GM12875 (cell line): ENCODE measurements around the gene SMARCD1.
A peak's percentile ranks its signal among the peaks of the same experiment; 100 is the strongest.
"Not testable (repeated sequence)": the region's sequence is repeated elsewhere in the genome, so short reads cannot be mapped to it uniquely, and the experiment has no call there.

ENCODE experiments used
- H3K4me3 ChIP-seq: one replicate; pipeline ENCODE4 v1.5.1; 2011; ENCODE audit warnings: low read depth, low read length, control low read depth
- TF ChIP-seq, protein P1 (sequence below): IDR thresholded peaks from 2 replicates; pipeline ENCODE4 v1.5.1; 2011; ENCODE audit warnings: low read depth, mild to moderate bottlenecking, control low read depth, inconsistent platforms, low read length, moderate library complexity, borderline replicate concordance; ENCODE audit not compliant: insufficient read depth

The SMARCD1 gene

DNA sequence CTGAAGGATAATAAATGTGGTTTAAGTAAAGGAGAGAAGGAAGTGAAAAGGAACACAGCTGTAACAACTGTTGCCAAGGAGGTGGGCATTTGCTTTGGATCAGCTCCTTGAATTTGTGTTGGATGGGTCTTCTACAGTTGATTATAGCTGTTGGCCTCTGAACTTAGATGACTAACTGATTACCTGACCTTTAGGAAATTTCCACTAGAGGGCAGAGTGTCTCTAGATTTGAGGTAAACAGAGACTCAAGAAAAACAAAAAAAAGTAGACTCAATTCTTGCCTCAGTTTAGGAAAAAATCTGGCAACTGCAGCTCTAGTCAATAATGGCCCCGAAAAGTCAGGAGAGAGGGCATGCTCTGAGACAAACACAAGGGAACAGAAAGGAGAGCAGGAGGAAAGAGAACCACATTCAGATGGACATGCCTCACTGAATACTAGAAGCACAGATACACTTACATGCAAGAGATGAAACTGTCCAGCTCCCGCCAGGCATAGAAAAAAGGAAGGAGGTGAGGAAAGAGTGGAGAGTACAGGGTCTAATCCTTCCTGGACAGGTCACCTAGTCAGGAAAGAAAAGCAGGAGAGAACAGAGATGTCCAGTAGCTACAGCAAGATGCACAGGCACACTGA lies 47.5 kb downstream of the SMARCD1 start:
- TF ChIP-seq, protein P1, sequence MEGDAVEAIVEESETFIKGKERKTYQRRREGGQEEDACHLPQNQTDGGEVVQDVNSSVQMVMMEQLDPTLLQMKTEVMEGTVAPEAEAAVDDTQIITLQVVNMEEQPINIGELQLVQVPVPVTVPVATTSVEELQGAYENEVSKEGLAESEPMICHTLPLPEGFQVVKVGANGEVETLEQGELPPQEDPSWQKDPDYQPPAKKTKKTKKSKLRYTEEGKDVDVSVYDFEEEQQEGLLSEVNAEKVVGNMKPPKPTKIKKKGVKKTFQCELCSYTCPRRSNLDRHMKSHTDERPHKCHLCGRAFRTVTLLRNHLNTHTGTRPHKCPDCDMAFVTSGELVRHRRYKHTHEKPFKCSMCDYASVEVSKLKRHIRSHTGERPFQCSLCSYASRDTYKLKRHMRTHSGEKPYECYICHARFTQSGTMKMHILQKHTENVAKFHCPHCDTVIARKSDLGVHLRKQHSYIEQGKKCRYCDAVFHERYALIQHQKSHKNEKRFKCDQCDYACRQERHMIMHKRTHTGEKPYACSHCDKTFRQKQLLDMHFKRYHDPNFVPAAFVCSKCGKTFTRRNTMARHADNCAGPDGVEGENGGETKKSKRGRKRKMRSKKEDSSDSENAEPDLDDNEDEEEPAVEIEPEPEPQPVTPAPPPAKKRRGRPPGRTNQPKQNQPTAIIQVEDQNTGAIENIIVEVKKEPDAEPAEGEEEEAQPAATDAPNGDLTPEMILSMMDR: peak; percentile 55; the same call in 1 of the 2 replicates
- H3K4me3 ChIP-seq: no peak overlapping the region

DNA sequence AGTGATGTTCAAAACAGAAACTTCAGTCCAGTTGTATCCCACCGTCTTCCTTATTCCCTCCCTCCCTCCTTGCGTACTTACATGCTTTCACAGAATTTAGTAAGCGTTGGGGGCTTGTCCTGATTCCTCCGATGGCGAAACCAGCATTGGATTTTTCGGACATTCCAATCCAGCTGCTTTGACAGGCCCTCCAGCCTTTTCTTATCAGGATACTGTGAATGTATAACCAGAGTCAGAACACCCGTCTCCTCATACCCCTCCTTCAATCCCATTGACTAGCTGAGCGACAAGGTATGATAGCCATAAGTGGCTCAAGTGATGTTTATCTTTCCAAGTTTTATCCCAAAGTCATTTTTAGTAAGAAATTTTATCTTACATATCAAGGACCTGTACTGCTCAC lies 57.9 kb downstream of the SMARCD1 start:
- TF ChIP-seq, protein P1: no peak
- H3K4me3 ChIP-seq: no peak overlapping the region

DNA sequence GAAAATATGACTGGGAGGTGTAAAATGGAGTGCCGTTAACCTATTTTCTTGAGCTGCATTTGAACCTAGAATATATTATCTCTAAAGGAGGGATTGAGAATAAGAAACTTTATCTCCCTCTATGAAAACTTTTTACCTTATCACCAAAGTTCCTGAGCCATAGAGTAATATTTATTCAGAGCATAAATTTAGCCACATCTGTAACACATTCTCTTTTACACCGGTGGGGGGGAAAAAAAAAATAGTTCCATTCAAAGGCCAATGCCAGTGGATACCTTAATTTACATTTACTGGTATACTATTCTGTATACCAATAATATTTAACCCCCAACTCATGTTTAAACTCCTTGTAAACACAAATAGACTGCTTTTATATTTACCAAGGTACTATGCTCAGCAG lies 60.3 kb downstream of the SMARCD1 start:
- TF ChIP-seq, protein P1: no peak
- H3K4me3 ChIP-seq: no peak overlapping the region

DNA sequence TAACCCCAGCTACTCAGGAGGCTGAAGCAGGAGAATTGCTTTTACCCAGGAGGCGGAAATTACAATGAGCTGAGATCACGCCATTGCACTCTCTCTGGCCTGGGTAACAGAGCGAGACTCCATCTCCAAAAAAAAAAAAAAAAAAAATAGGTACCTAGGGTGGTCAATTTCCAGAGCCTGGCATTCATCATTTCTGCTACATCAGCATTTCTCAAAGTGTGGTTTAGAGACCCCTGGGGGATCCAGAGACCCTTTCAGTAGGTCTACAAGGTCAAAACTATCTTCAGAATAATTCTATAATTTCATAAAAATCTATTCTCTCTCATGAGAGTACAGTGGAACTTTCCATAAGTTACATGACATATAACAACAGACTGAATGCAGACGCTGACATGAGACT lies 62.1 kb downstream of the SMARCD1 start:
- no peak overlapping the region for H3K4me3 ChIP-seq
- TF ChIP-seq, protein P1: no peak

DNA sequence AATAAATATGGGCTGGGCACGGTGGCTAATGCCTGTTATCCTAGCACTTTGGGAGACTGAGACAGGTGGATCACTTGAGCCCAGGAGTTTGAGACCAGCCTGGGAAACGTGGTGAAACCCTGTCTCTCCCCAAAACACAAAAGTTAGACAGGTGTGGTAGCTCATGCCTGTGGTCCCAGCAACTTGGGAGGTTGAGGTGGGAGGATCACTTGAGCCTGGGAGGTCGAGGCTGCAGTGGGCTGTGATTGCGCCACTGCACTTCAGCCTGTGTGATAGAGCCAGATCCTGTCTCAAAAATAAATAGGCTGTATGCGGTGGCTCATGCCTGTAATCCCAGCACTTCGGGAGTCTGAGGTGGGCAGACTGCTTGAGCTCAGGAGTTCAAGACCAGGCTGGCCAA lies 62.9 kb downstream of the SMARCD1 start:
- H3K4me3 ChIP-seq: not testable (repeated sequence)

DNA sequence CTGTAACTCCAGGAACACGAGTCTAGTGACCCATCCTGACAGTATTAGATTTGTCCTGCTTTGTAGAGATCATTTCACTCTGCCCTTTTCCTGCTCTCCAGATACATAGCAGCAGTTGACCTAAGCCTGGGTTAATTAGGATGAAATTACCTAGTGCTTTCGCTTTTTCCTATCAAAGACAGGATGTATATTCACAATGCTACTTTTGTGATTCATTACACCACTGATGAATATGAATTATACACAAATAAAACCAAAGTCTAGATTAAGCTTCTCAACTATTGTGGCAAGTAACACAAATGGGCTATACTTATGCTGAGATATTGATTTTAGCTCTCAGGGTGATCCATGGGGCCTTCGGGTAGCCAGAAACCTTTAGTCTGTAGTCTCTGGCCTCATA lies 64.2 kb downstream of the SMARCD1 start:
- TF ChIP-seq, protein P1: no peak
- H3K4me3 ChIP-seq: no peak overlapping the region
